B cell (primary cell): ENCODE results near the gene NCS1. TPM values are rescaled to one million over a fixed set of nuclear protein-coding genes. Genes with fewer than 3 reads are reported as not detected.

Source experiments
- ATAC-seq: fragments of 200-7000 bp; cut with Tn5 transposase; one replicate; pipeline ENCODE4 v1.10.0; 2021; ENCODE audit warnings: low read depth, mild to moderate bottlenecking, moderate number of reproducible peaks, moderate library complexity
- CTCF ChIA-PET: fragments of 350-600 bp; sonication (Branson Sonifier 250); formaldehyde crosslinking; loops from one replicate; lab custom pipeline; 2021; ENCODE audit warnings: antibody characterized with exemption, inconsistent platforms; lab: Charles Lee
- POLR2A ChIA-PET: fragments of 350-600 bp; sonication (Branson Sonifier 250); formaldehyde crosslinking; loops from one replicate; lab custom pipeline; 2021; ENCODE audit warnings: antibody characterized with exemption; lab: Charles Lee
- DNase-seq: peaks from one replicate; pipeline ENCODE4 v3.0.0; 2013
- H2AFZ ChIP-seq: 2 replicates; pipeline ENCODE4 v1.6.1; 2012; ENCODE audit warnings: mild to moderate bottlenecking, low read depth, low read length; ENCODE audit not compliant: insufficient read depth, poor library complexity, severe bottlenecking
- H3K27ac ChIP-seq, 2 donors: 1 replicate in 1 of 2; 2 replicates in 1 of 2; pipeline ENCODE4 v1.5.1; 2012 to 2013; ENCODE audit warnings: low read length in 2 of 2, mild to moderate bottlenecking in 2 of 2, moderate library complexity in 1 of 2
- H3K27me3 ChIP-seq, 4 experiments: fragments of 200-600 bp in 1 of 4; sonication (generic) in 1 of 4; replicated peaks in 1 of 4; 1 replicate in 2 of 4; 2 replicates in 2 of 4; pipeline versions ENCODE4 v1.6.1 to v1.7.0; 2013 to 2016; ENCODE audit warnings: low read length in 3 of 4, mild to moderate bottlenecking in 2 of 4, mixed read lengths in 1 of 4, moderate library complexity in 1 of 4; ENCODE audit not compliant: insufficient read depth in 4 of 4, control insufficient read depth in 3 of 4; ENCODE audit errors: control extremely low read depth in 1 of 4
- H3K36me3 ChIP-seq, 2 experiments: replicated peaks in 1 of 2; 1 replicate in 1 of 2; 2 replicates in 1 of 2; pipeline versions ENCODE4 v1.6.1 to v1.7.1; 2013; ENCODE audit warnings: low read length in 1 of 2; ENCODE audit not compliant: insufficient read depth in 2 of 2, control insufficient read depth in 1 of 2; ENCODE audit errors: control extremely low read depth in 1 of 2, extremely low read depth in 1 of 2
- H3K4me1 ChIP-seq, 2 donors: fragments of 200-600 bp in 1 of 2; sonication (generic) in 1 of 2; 1 replicate in 1 of 2; 2 replicates in 1 of 2; pipeline versions ENCODE4 v1.5.1 to v1.6.1; 2013 to 2017; ENCODE audit warnings: low read length in 2 of 2; ENCODE audit not compliant: control insufficient read depth in 2 of 2, insufficient read depth in 2 of 2
- H3K4me2 ChIP-seq: replicated peaks from 2 replicates; pipeline ENCODE3; 2012; ENCODE audit warnings: mild to moderate bottlenecking, low read depth, low read length; ENCODE audit not compliant: poor library complexity, severe bottlenecking
- H3K4me3 ChIP-seq, 5 experiments: fragments of 200-600 bp in 1 of 5; sonication (generic) in 1 of 5; 1 replicate in 3 of 5; 2 replicates in 2 of 5; pipeline versions ENCODE4 v1.5.1 to v1.7.0; 2011 to 2016; ENCODE audit warnings: low read length in 4 of 5, mild to moderate bottlenecking in 4 of 5, low read depth in 2 of 5, control low read depth in 1 of 5, moderate library complexity in 1 of 5; ENCODE audit not compliant: insufficient read depth in 1 of 5; ENCODE audit errors: control extremely low read depth in 1 of 5, extremely low read depth in 1 of 5
- H3K79me2 ChIP-seq: fragments of 200-600 bp; sonication (generic); one replicate; pipeline ENCODE4 v1.6.0; 2016; ENCODE audit warnings: low read length; ENCODE audit not compliant: control insufficient read depth, insufficient read depth
- H3K9ac ChIP-seq: fragments of 200-600 bp; sonication (generic); 2 replicates; pipeline ENCODE4 v1.6.1; 2017; ENCODE audit warnings: mild to moderate bottlenecking, low read length, moderate library complexity
- H3K9me3 ChIP-seq, 3 donors: one replicate each; pipeline versions ENCODE4 v1.6.1 to v1.7.1; 2013; ENCODE audit warnings: low read length in 2 of 3; ENCODE audit not compliant: control insufficient read depth in 2 of 3, insufficient read depth in 1 of 3; ENCODE audit errors: control extremely low read depth in 1 of 3
- H4K20me1 ChIP-seq: 2 replicates; pipeline ENCODE4 v1.6.0; 2012; ENCODE audit warnings: mild to moderate bottlenecking, low read length; ENCODE audit not compliant: insufficient read depth, control insufficient read depth, poor library complexity, severe bottlenecking
- H3K27ac Mint-ChIP-seq: one replicate; pipeline ENCODE4 v1.8.0; 2021; ENCODE audit warnings: mixed read lengths
- H3K27me3 Mint-ChIP-seq: one replicate; pipeline ENCODE4 v1.8.0; 2021; ENCODE audit warnings: mixed read lengths
- H3K4me1 Mint-ChIP-seq: one replicate; pipeline ENCODE4 v1.8.0; 2021; ENCODE audit warnings: mixed read lengths
- H3K4me3 Mint-ChIP-seq: one replicate; pipeline ENCODE4 v1.8.0; 2021; ENCODE audit warnings: mixed read lengths
- H3K9me3 Mint-ChIP-seq: one replicate; pipeline ENCODE4 v1.8.0; 2022; ENCODE audit warnings: mixed read lengths; ENCODE audit not compliant: insufficient read depth
- CTCF ChIP-seq: fragments of 200-600 bp; IDR thresholded peaks from one replicate; pipeline ENCODE4 v1.8.0; 2022; ENCODE audit warnings: antibody characterized with exemption, mild to moderate bottlenecking
- EZH2 ChIP-seq: IDR thresholded peaks from 2 replicates; pipeline ENCODE4 v1.6.1; 2012; ENCODE audit warnings: borderline replicate concordance, low read depth, mild to moderate bottlenecking, moderate library complexity, low read length; ENCODE audit not compliant: insufficient read depth, poor library complexity, severe bottlenecking
- WGBS: methylation state at CpG from one replicate; pipeline ENCODE4 v1.1.5; 2013; ENCODE audit warnings: missing lambda C conversion rate; ENCODE audit not compliant: insufficient coverage; 5-methylcytosine and 5-hydroxymethylcytosine counted together
- intact Hi-C: fragments of 100-400 bp; cut with micrococcal nuclease; formaldehyde crosslinking; loops from one replicate; pipeline ENCODE4 v1.10.0; 2022
- polyA plus RNA-seq: library from polyadenylated mRNA; depleted of rRNA; stranded (reverse); fragments of >200 nt; gene quantifications from 2 replicates; pipeline ENCODE4 v1.2.3, GENCODE V29; 2012
- total RNA-seq, 2 donors: library from RNA; stranded (reverse); fragments of 120-200 nt in 1 of 2; gene quantifications; 1 replicate in 1 of 2; 2 replicates in 1 of 2; pipeline versions ENCODE4 v1.2.3 to v1.2.4, GENCODE V29; 2013 to 2022

Gene NCS1
- total and polyA plus RNA-seq, 2 donors (not counting 1 experiment from before 2014, with no cell fraction given): 0.39 TPM; not detected in 1

- Mint-ChIP-seq H3K27ac (no peak overlapping the region), H3K27me3 (peaks cover 60% of the 10 kb centered on the region), H3K4me1 (peaks cover 7% of the 10 kb centered on the region), H3K4me3 (no peak overlapping the region), H3K9me3 (no peaks in the 10 kb centered on the region)
- Histone ChIP-seq H3K36me3 (no peaks in the 10 kb centered on the region), H3K4me3 (no peak overlapping the region), H4K20me1 (no peaks in the 10 kb centered on the region), H3K4me2 (no peak overlapping the region), H3K4me1 (no peaks in the 10 kb centered on the region), H3K79me2 (no peaks in the 10 kb centered on the region), H3K9ac (no peak overlapping the region), H3K27ac (no peak overlapping the region), H3K9me3 (no peaks in the 10 kb centered on the region), H2AFZ (no peak overlapping the region), H3K27me3 (peaks cover 0 to 38% (median 11%) of the 10 kb centered on the region in 4 experiments)
- CTCF ChIA-PET: no interaction called here
- TF ChIP-seq EZH2: no peak
- no peak for TF ChIP-seq CTCF
- 38% methylated on average over 14 of the region's 16 CpGs for WGBS
- no peak for DNase-seq
- intact Hi-C loops: no loop called here
- POLR2A ChIA-PET: no interaction called here
- ATAC-seq: no peak
These were observed 96.5 kb downstream of the NCS1 start for GRCh38 chr9:130268521-130269211.

- H3K9me3 ChIP-seq: no peaks in the 10 kb centered on the region
- H4K20me1 ChIP-seq: no peaks in the 10 kb centered on the region
- no peaks in the 10 kb centered on the region for H3K4me1 ChIP-seq
- no peak overlapping the region for H3K9ac ChIP-seq
- ATAC-seq (no peak), DNase-seq (no peak)
- no peak overlapping the region for H3K27ac ChIP-seq
- no CpG with 5 or more reads among the region's 6 CpGs for WGBS
- Mint-ChIP-seq H3K9me3 (no peaks in the 10 kb centered on the region), H3K27me3 (peaks cover 57% of the 10 kb centered on the region), H3K27ac (no peak overlapping the region), H3K4me1 (peaks cover 5% of the 10 kb centered on the region), H3K4me3 (no peak overlapping the region)
- peaks cover 0 to 20% (median 3%) of the 10 kb centered on the region in 4 experiments for H3K27me3 ChIP-seq
- no peaks in the 10 kb centered on the region for H3K36me3 ChIP-seq
- H3K4me3 ChIP-seq: no peak overlapping the region
- TF ChIP-seq EZH2 (no peak), CTCF (no peak)
- ChIA-PET CTCF (interaction anchor here (1.3 kb wide), 1 partner anchor 17 kb away, joined by 3 read pairs; no protein-coding TSS in a partner anchor), POLR2A (no interaction called here)
- intact Hi-C loops: no loop called here
- no peak overlapping the region for H2AFZ ChIP-seq
- no peak overlapping the region for H3K4me2 ChIP-seq
- H3K79me2 ChIP-seq: no peaks in the 10 kb centered on the region
These were observed 99.3 kb downstream of the NCS1 start for GRCh38 chr9:130271473-130271872.
